Heart left ventricle (tissue), 16 donors: Measurements from ENCODE around the gene MED16. TPM values are rescaled to one million over a fixed set of nuclear protein-coding genes. Genes with fewer than 3 reads are reported as not detected.
"Not testable (repeated sequence)": the region's sequence is repeated elsewhere in the genome, so short reads cannot be mapped to it uniquely, and the experiment has no call there.

ENCODE experiments used
- ATAC-seq, 4 donors: fragments of 200-7000 bp; cut with Tn5 transposase; one replicate each; pipeline ENCODE4 v1.9.1; 2020 to 2022; ENCODE audit warnings: moderate library complexity in 4 of 4, mild to moderate bottlenecking in 3 of 4, moderate number of reproducible peaks in 1 of 4
- DNase-seq, 5 donors: peaks; one replicate each; pipeline ENCODE4 v3.0.0-alpha.2; 2020
- H3K27ac ChIP-seq, 12 donors: fragments of 200-600 bp; sonication (generic) in 4 of 12; one replicate each; pipeline versions ENCODE4 v1.5.0 to v1.8.0; 2016 to 2022; ENCODE audit warnings: mild to moderate bottlenecking in 2 of 12
- H3K27me3 ChIP-seq, 9 donors: fragments of 200-600 bp; sonication (generic) in 2 of 9; one replicate each; pipeline versions ENCODE4 v1.5.1 to v1.8.0; 2016 to 2022; ENCODE audit warnings: mild to moderate bottlenecking in 3 of 9
- H3K36me3 ChIP-seq, 9 donors: fragments of 200-600 bp; sonication (generic) in 2 of 9; one replicate each; pipeline versions ENCODE4 v1.5.0 to v1.8.0; 2018 to 2022; ENCODE audit warnings: mild to moderate bottlenecking in 2 of 9
- H3K4me1 ChIP-seq, 12 donors: fragments of 200-600 bp; sonication (generic) in 4 of 12; one replicate each; pipeline versions ENCODE4 v1.5.0 to v1.8.0; 2016 to 2022; ENCODE audit warnings: mild to moderate bottlenecking in 3 of 12
- H3K4me3 ChIP-seq, 12 donors: fragments of 200-600 bp; sonication (generic) in 4 of 12; one replicate each; pipeline versions ENCODE4 v1.5.0 to v1.8.0; 2017 to 2022; ENCODE audit warnings: mild to moderate bottlenecking in 9 of 12, moderate library complexity in 4 of 12
- H3K9me3 ChIP-seq, 12 donors: fragments of 200-600 bp; sonication (generic) in 4 of 12; one replicate each; pipeline versions ENCODE4 v1.5.0 to v1.8.0; 2016 to 2022; ENCODE audit warnings: mild to moderate bottlenecking in 1 of 12
- POLR2A ChIP-seq, 2 donors: fragments of 450-650 bp; IDR thresholded peaks; one replicate each; pipeline ENCODE4 v1.6.1; 2017; ENCODE audit warnings: antibody characterized with exemption in 2 of 2, mild to moderate bottlenecking in 2 of 2, moderate library complexity in 2 of 2
- WGBS, 4 donors: extraction: QIAGEN DNeasy Blood & Tissue Kit in 2 of 4; methylation state at CpG; one replicate each; pipeline versions ENCODE4 v1.1.5 to v1.1.7; 2013 to 2018; 5-methylcytosine and 5-hydroxymethylcytosine counted together
- intact Hi-C, 10 donors: fragments of 100-400 bp; cut with DNase I; formaldehyde crosslinking; loops; one replicate each; pipeline versions ENCODE4 v1.11.1 to v1.14.2; 2022
- polyA plus RNA-seq, 2 donors: library from polyadenylated mRNA; stranded (reverse); fragments of 200-250 nt; gene quantifications; one replicate each; pipeline ENCODE4 v1.2.3, GENCODE V29; 2013
- total RNA-seq, 9 donors: library from RNA; depleted of rRNA in 2 of 9; stranded (reverse); fragments of >200 nt in 2 of 9; fragmentation: NEBNext Ultra II Directional in 3 of 9; extraction: Animal tissue kit (Norgen Biotek cat#: 25700) in 3 of 9; gene quantifications; one replicate each; pipeline versions ENCODE4 v1.1.0 to v1.2.4, GENCODE V29; 2016 to 2023
- TF ChIP-seq, protein P1 (sequence below), 12 donors: fragments of 200-600 bp; sonication (generic) in 4 of 12; IDR thresholded peaks; one replicate each; pipeline versions ENCODE4 v1.5.0 to v1.8.0; 2018 to 2022; ENCODE audit warnings: antibody characterized with exemption in 12 of 12, mild to moderate bottlenecking in 5 of 12
- donor health status: ischemic (EF 13 %, LVEDD 7.1; RV severe dilation, severe dysfunction).
- donor health status: healthy with polysubstance abuse.
- donor health status: DM: no; HTN: yes; CAD: no.
- donor health status: DM: no; HTN: no; CAD: no.
- donor health status: ischemic (EF 25% LVEDD 6.9; RV normal size, moderate dysfunction).
- donor health status: ischemic (EF 25% LVEDD 5.7; RV mildly dilated, moderate dysfunction).
- donor health status: healthy.
- donor health status: DM: yes; HTN: yes; CAD: no.
- donor health status: ischemic (EF 35%, LVEDD 5.7; RV mildly dilated, moderate dysfunction).
- donor health status: nonischemic (EF 11% LVEDD 7.7; RV severe dilation, severe dysfunction).
- donor health status: DM: yes; HTN: yes; CAD: no.
- donor health status: PGD.
- donor health status: ischemic (EF 29% LVEDD 5.4; RV normal size, mild dysfunction).
- donor health status: nonischemic (EF 23%, LVEDD 6.1; RV moderate dilation, normal function).

Gene MED16
- total and polyA plus RNA-seq, 11 donors = 17.5 to 41.9 (median 26.2) TPM

DNA sequence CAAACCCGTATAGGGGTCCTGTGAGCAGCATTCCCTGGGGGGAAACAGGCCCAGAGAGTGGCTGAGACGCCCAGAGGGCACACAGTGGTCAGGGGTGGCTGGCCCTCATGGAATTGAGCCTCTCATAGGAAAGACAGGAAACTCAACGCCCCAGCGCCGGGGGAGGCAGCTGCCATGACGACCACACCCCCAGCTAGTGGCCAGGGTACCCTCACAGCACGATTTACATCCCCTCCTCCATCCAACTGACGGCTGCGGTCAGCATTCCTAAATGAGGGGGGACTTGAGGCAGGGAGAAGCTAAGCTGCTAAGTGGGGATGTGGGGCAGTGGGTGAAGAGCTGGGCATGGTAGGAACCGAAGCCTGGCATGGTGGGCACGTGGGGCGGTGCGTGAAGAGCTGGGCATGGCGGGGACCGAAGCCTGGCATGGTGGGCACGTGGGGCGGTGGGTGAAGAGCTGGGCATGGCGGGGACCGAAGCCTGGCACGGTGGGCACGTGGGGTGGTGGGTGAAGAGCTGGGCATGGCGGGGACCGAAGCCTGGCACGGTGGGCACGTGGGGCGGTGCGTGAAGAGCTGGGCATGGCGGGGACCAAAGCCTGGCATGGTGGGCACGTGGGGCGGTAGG, 10.0 kb downstream of the MED16 start:
- Histone ChIP-seq H3K4me3 (no peak overlapping the region), H3K9me3 (no peaks in the 10 kb centered on the region), H3K36me3 (peaks cover 0 to 79% (median 71%) of the 10 kb centered on the region in 9 donors), H3K4me1 (no peaks in the 10 kb centered on the region), H3K27me3 (no peaks in the 10 kb centered on the region), H3K27ac (no peak overlapping the region)
- TF ChIP-seq, protein P1, sequence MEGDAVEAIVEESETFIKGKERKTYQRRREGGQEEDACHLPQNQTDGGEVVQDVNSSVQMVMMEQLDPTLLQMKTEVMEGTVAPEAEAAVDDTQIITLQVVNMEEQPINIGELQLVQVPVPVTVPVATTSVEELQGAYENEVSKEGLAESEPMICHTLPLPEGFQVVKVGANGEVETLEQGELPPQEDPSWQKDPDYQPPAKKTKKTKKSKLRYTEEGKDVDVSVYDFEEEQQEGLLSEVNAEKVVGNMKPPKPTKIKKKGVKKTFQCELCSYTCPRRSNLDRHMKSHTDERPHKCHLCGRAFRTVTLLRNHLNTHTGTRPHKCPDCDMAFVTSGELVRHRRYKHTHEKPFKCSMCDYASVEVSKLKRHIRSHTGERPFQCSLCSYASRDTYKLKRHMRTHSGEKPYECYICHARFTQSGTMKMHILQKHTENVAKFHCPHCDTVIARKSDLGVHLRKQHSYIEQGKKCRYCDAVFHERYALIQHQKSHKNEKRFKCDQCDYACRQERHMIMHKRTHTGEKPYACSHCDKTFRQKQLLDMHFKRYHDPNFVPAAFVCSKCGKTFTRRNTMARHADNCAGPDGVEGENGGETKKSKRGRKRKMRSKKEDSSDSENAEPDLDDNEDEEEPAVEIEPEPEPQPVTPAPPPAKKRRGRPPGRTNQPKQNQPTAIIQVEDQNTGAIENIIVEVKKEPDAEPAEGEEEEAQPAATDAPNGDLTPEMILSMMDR (IDR thresholded peaks at IDR 0.05) = no peak
- no peak for TF ChIP-seq POLR2A (IDR thresholded peaks at IDR 0.05)
- ATAC-seq (no peak), DNase-seq (no peak)
- WGBS, 4 donors = 86 to 95% (median 94%) methylated on average over 28 to 30 of the region's 30 CpGs
- intact Hi-C loops = no loop called here

DNA sequence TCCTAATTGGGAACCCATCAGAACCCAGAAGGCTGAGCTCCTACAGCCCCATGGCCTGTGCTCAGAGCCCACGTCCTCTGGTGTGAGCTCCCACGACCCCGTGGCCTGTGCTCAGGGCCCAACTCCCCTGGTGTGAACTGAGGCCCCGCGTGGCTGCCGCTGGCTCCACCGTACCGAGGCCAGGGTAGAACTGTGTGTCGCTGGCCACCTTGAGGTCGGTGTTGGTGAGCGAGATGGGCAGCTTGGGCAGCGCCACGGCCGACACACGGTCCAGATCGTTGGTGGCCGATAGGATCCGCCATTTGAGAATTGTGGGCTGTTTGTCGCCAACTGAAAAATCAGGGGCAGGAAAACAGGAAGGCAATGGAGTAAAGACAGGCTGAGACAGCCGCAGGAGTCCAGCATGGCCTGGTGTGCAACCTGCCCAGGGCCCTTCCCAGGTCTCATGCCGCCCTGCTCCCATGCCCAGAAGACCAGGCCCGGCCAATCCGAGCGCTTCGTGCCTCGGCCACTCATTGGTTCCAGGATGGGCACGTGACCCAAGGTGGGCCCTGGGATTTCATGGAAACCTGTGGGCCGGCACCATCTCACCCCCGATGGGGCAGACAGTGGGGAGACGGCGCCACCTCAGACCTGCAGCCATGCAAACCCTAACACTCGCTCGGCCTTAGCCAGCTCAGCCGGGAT, 11.5 kb downstream of the MED16 start:
- 98% methylated on average over 22 to 34 of the region's 34 CpGs for WGBS, 4 donors
- Histone ChIP-seq H3K4me1 (no peaks in the 10 kb centered on the region), H3K9me3 (no peaks in the 10 kb centered on the region), H3K27ac (no peak overlapping the region), H3K36me3 (peaks cover 3 to 75% (median 66%) of the 10 kb centered on the region in 9 donors), H3K4me3 (no peak overlapping the region), H3K27me3 (no peaks in the 10 kb centered on the region)
- TF ChIP-seq POLR2A (IDR thresholded peaks at IDR 0.05) = no peak
- TF ChIP-seq, protein P1 (IDR thresholded peaks at IDR 0.05) = no peak
- DNase-seq (no peak), ATAC-seq (no peak)
- intact Hi-C loops = no loop called here

DNA sequence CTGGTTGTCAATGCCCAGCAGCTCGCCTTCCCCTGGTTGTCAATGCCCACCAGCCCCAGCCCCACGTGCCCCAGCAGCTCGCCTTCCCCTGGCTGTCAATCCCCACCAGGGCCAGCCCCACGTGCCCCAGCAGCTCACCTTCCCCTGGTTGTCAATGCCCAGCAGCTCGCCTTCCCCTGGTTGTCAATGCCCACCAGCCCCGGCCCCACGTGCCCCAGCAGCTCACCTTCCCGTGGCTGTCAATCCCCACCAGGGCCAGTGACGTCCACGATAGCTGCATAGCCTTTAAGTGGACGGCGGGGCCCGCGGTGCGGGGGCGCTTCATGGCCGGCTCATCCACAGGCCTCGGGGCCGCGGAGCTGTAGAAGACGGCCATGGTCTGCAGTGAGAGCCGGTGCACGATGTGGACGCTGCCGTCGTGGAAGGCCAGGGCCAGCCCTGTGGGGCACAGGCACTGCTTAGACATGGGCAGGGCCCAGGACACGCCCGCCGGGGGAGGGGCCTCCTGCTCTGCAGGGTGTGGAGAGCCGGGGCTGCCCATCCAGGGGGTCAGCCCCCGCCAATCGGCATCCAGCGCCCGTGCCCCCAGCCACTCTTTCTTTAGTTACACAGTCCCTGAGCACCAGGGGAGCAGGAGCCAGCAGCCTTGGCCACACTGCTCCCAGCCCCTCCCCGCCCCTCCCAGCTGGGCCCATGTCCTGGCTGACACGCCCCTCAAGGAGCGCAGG, 13.1 kb downstream of the MED16 start:
- DNase-seq = no peak
- Histone ChIP-seq H3K4me1 (no peaks in the 10 kb centered on the region), H3K4me3 (no peak overlapping the region), H3K9me3 (no peaks in the 10 kb centered on the region), H3K36me3 (peaks cover 0 to 75% (median 66%) of the 10 kb centered on the region in 9 donors), H3K27ac (no peak overlapping the region), H3K27me3 (no peaks in the 10 kb centered on the region)
- intact Hi-C loops = loop anchor here in 1 of 10 donors (5.0 kb wide), 1 partner anchor 37 kb away; the partner anchor contains the start of gene KISS1R
- ATAC-seq = no peak
- TF ChIP-seq, protein P1 (IDR thresholded peaks at IDR 0.05) = no peak
- no peak for TF ChIP-seq POLR2A (IDR thresholded peaks at IDR 0.05)
- WGBS, 4 donors = 89 to 91% (median 90%) methylated on average over 11 to 37 of the region's 37 CpGs

DNA sequence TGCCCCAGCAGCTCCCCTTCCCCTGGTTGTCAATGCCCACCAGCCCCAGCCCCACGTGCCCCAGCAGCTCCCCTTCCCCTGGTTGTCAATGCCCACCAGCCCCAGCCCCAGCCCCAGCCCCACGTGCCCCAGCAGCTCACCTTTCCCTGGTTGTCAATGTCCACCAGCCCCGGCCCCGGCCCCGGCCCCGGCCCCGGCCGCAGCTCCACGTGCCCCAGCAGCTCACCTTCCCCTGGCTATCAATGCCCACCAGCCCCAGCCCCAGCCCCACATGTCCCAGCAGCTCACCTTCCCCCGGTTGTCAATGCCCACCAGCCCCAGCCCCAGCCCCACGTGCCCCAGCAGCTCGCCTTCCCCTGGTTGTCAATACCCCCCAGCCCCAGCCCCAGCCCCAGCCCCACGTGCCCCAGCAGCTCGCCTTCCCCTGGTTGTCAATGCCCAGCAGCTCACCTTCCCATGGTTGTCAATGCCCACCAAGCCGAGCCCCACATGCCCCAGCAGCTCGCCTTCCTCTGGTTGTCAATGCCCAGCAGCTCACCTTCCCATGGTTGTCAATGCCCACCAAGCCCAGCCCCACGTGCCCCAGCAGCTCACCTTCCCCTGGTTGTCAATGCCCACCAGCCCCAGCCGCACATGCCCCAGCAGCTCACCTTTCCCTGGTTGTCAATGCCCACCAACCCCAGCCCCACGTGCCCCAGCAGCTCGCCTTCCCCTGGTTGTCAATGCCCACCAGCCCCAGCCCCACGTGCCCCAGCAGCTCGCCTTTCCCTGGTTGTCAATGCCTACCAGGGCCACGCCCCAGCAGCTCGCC, 14.0 kb downstream of the MED16 start:
- H3K36me3 ChIP-seq = peaks cover 0 to 75% (median 66%) of the 10 kb centered on the region in 9 donors
- H3K4me3 ChIP-seq, H3K4me1 ChIP-seq, H3K27ac ChIP-seq, ATAC-seq, H3K27me3 ChIP-seq, H3K9me3 ChIP-seq, DNase-seq: not testable (repeated sequence)
- intact Hi-C loops = loop anchor here in 1 of 10 donors (5.0 kb wide), 1 partner anchor 38 kb away; the partner anchor contains the start of gene KISS1R
- 86 to 94% (median 90%) methylated on average over 15 to 24 of the region's 24 CpGs for WGBS, 4 donors

DNA sequence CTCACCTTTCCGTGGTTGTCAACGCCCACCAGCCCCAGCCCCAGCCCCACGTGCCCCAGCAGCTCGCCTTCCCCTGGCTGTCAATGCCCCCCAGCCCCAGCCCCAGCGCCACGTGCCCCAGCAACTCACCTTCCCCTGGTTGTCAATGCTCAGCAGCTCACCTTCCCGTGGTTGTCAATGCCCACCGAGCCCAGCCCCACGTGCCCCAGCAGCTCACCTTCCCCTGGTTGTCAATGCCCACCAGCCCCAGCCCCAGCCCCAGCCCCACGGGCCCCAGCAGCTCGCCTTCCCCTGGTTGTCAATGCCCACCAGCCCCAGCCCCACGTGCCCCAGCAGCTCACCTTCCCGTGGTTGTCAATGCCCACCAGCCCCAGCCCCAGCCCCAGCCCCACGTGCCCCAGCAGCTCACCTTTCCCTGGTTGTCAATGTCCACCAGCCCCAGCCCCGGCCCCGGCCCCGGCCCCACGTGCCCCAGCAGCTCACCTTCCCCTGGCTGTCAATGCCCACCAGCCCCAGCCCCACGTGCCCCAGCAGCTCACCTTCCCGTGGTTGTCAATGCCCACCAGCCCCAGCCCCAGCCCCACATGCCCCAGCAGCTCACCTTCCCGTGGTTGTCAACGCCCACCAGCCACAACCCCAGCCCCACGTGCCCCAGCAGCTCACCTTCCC, 14.9 kb downstream of the MED16 start:
- 85 to 93% (median 91%) methylated on average over 10 to 23 of the region's 23 CpGs for WGBS, 4 donors
- H3K27me3 ChIP-seq, H3K4me1 ChIP-seq, DNase-seq, H3K9me3 ChIP-seq, H3K4me3 ChIP-seq, H3K27ac ChIP-seq, ATAC-seq: not testable (repeated sequence)
- intact Hi-C loops = loop anchor here in 1 of 10 donors (5.0 kb wide), 1 partner anchor 39 kb away; the partner anchor contains the start of gene KISS1R
- peaks cover 0 to 76% (median 60%) of the 10 kb centered on the region in 9 donors for H3K36me3 ChIP-seq
